ENCODE measurements around the gene PDZD4.

The PDZD4 gene

GRCh38 chrX:153805436-153805835 lies 24.9 kb downstream of the PDZD4 start:
- no peak for DNase-seq

GRCh38 chrX:153804621-153805020 lies 25.7 kb downstream of the PDZD4 start:
- no peak for DNase-seq

- DNase-seq: no peak
Observed at GRCh38 chrX:153804100-153804595, 26.2 kb downstream of the PDZD4 start.

GRCh38 chrX:153803211-153804099 lies 26.9 kb downstream of the PDZD4 start:
- DNase-seq: no peak

GRCh38 chrX:153802513-153803045 lies 27.8 kb downstream of the PDZD4 start:
- no peak for DNase-seq

GRCh38 chrX:153801669-153802068 lies 28.7 kb downstream of the PDZD4 start:
- no peak for DNase-seq

GRCh38 chrX:153800746-153801145 lies 29.6 kb downstream of the PDZD4 start:
- no peak for DNase-seq

GRCh38 chrX:153800177-153800722 lies 30.1 kb downstream of the PDZD4 start:
- DNase-seq: no peak

- DNase-seq: no peak
Observed at GRCh38 chrX:153799326-153799725, 31.0 kb downstream of the PDZD4 start.

- no peak for DNase-seq
Observed at GRCh38 chrX:153797415-153798015, 32.8 kb downstream of the PDZD4 start.

- peak in 2 of 6 experiments; percentile 25 to 46 for DNase-seq
Observed at GRCh38 chrX:153794897-153795816, 35.2 kb downstream of the PDZD4 start.

GRCh38 chrX:153794018-153794896 lies 36.1 kb downstream of the PDZD4 start, which contains the start of the genes IDH3G and SSR4:
TSS of gene IDH3G (minus strand) at chrX:153794375. CDS start at chrX:153794326, 49 bp downstream.
TSS of gene SSR4 (plus strand) at chrX:153794668. CDS start at chrX:153794688, 20 bp downstream.
- DNase-seq: peak; percentile 80 to 94 (median 92)

- no peak for DNase-seq
Observed at GRCh38 chrX:153793291-153793690, 37.1 kb downstream of the PDZD4 start.

GRCh38 chrX:153792368-153792767 lies 38.0 kb downstream of the PDZD4 start:
- no peak for DNase-seq

GRCh38 chrX:153791104-153791852 lies 39.1 kb downstream of the PDZD4 start:
- DNase-seq: no peak

GRCh38 chrX:153789654-153790053 lies 40.7 kb downstream of the PDZD4 start:
- no peak for DNase-seq

- DNase-seq: no peak
Observed at GRCh38 chrX:153786669-153787068, 43.7 kb downstream of the PDZD4 start.

GRCh38 chrX:153784325-153784967 lies 45.9 kb downstream of the PDZD4 start:
- no peak for DNase-seq

- DNase-seq: no peak
Observed at GRCh38 chrX:153783378-153784013, 46.8 kb downstream of the PDZD4 start.

Data from stimulated activated naive CD4-positive, alpha-beta T cell (primary cell).